Measurements from ENCODE around the gene AUTS2.
A peak's percentile ranks its signal among the peaks of the same experiment; 100 is the strongest.

AUTS2 gene

DNA sequence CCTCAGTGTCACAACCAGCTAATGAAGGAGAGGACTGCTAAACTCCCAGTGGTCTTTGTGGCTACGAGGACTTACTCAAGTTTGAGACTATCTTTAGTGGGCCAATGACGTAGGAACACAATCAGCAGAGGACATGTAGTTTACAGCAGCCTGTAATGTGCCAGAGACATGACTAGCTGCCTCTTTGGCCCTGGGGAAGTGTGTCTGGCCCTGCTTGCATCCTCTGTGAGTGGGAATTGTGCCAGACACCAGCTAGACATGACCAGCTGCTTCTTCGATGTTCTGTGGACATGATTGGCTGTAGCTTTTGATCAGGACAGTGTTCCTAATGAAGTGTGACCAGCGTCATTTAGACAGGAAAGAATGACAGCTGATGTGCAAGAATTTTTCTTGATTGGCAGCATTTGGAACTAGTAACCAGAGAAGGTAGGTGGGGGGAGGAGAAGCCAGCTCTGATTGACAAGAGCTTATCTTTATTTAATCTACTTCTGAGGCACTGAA lies 141.7 kb downstream of the AUTS2 start:
- H4K20me1 ChIP-seq (ENCODE audit: insufficient read depth, low read length): peaks cover 13% of the 10 kb centered on the region; the same call in 1 of the 2 replicates
- H2AFZ ChIP-seq (ENCODE audit: low read length): no peak overlapping the region
- no peaks in the 10 kb centered on the region for H3K36me3 ChIP-seq (ENCODE audit: insufficient read depth, low read length)
- peaks cover 51% of the 10 kb centered on the region for H3K4me1 ChIP-seq (ENCODE audit: insufficient read depth, low read length, severe bottlenecking)
- H3K27ac ChIP-seq (ENCODE audit: low read depth, low read length, poor library complexity, severe bottlenecking): peak overlapping the region; percentile 55
- peak overlapping the region; percentile 0 for H3K4me3 ChIP-seq (ENCODE audit: low read depth, low read length, poor library complexity, severe bottlenecking)
- no peaks in the 10 kb centered on the region for H3K27me3 ChIP-seq (ENCODE audit: insufficient read depth, low read length)
- no peak for TF ChIP-seq EZH2 (IDR thresholded peaks at IDR 0.05; ENCODE audit: borderline replicate concordance, low read length)
- TF ChIP-seq, protein P1, sequence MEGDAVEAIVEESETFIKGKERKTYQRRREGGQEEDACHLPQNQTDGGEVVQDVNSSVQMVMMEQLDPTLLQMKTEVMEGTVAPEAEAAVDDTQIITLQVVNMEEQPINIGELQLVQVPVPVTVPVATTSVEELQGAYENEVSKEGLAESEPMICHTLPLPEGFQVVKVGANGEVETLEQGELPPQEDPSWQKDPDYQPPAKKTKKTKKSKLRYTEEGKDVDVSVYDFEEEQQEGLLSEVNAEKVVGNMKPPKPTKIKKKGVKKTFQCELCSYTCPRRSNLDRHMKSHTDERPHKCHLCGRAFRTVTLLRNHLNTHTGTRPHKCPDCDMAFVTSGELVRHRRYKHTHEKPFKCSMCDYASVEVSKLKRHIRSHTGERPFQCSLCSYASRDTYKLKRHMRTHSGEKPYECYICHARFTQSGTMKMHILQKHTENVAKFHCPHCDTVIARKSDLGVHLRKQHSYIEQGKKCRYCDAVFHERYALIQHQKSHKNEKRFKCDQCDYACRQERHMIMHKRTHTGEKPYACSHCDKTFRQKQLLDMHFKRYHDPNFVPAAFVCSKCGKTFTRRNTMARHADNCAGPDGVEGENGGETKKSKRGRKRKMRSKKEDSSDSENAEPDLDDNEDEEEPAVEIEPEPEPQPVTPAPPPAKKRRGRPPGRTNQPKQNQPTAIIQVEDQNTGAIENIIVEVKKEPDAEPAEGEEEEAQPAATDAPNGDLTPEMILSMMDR (IDR thresholded peaks at IDR 0.05; ENCODE audit: low read length): no peak
- no peak overlapping the region; the same call in 1 of the 2 replicates for H3K9ac ChIP-seq (ENCODE audit: low read length)
- no peaks in the 10 kb centered on the region for H3K9me2 ChIP-seq (ENCODE audit: low read depth, low read length)
- H3K9me3 ChIP-seq (ENCODE audit: low read length): no peaks in the 10 kb centered on the region
- no peaks in the 10 kb centered on the region for H3F3A ChIP-seq (ENCODE audit: insufficient read depth, low read length)
- H3K4me2 ChIP-seq (ENCODE audit: low read length): peak overlapping the region; percentile 29; the same call in 1 of the 2 replicates
- H3K79me2 ChIP-seq (ENCODE audit: insufficient read depth, low read length): peaks cover 95% of the 10 kb centered on the region

DNA sequence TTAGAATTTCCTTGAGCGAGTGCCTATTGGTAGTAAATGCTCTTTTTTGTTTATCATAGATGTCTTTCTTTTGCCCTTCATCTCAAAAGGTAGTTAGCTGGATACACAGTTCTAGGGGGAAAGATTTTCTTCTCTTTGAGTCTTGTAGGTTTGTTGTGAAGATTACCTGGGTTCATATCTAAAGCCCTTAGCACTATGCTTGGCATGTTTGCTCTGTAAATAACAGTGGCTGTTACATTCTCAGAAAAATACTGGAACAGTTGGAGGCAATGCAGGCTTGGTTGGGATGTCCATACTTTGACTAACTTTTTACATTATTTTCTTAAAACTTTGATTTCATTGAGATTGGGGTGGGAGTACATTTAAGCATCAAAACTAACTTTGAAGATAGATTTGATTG lies 144.0 kb downstream of the AUTS2 start:
- no peaks in the 10 kb centered on the region for H3K9me3 ChIP-seq (ENCODE audit: low read length)
- H2AFZ ChIP-seq (ENCODE audit: low read length): no peak overlapping the region
- H3K36me3 ChIP-seq (ENCODE audit: insufficient read depth, low read length): peaks cover 9% of the 10 kb centered on the region; the same call in 1 of the 2 replicates
- H3K4me1 ChIP-seq (ENCODE audit: insufficient read depth, low read length, severe bottlenecking): peaks cover 55% of the 10 kb centered on the region
- H3K27me3 ChIP-seq (ENCODE audit: insufficient read depth, low read length): no peaks in the 10 kb centered on the region
- H3F3A ChIP-seq (ENCODE audit: insufficient read depth, low read length): no peaks in the 10 kb centered on the region
- no peak overlapping the region for H3K9ac ChIP-seq (ENCODE audit: low read length)
- H3K27ac ChIP-seq (ENCODE audit: low read depth, low read length, poor library complexity, severe bottlenecking): no peak overlapping the region
- no peaks in the 10 kb centered on the region for H3K9me2 ChIP-seq (ENCODE audit: low read depth, low read length)
- H4K20me1 ChIP-seq (ENCODE audit: insufficient read depth, low read length): peaks cover 11% of the 10 kb centered on the region; the same call in 1 of the 2 replicates
- TF ChIP-seq EZH2 (IDR thresholded peaks at IDR 0.05; ENCODE audit: borderline replicate concordance, low read length): no peak
- TF ChIP-seq, protein P1 (IDR thresholded peaks at IDR 0.05; ENCODE audit: low read length): no peak
- H3K4me3 ChIP-seq (ENCODE audit: low read depth, low read length, poor library complexity, severe bottlenecking): no peak overlapping the region
- H3K4me2 ChIP-seq (ENCODE audit: low read length): no peak overlapping the region
- H3K79me2 ChIP-seq (ENCODE audit: insufficient read depth, low read length): peaks cover 96% of the 10 kb centered on the region

DNA sequence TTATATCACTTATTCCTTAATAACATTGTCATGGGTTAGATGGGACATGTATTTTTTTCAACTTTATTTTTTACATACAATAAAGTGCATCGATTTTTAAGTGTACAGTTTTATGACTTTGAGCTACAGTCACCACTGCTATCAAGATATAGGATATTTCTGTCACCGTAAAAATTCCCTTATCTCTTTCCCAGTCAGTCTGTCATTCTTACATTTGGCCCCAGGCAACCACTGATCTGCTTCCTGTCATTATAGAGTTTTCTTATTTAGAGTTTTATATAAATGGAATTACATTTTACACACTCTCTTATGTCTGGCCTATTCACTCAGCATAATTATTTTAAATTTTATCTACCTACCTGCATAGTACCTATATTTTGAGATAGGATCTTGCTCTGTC lies 145.2 kb downstream of the AUTS2 start:
- Histone ChIP-seq H3K9me3 (ENCODE audit: low read length) (no peaks in the 10 kb centered on the region), H3K36me3 (ENCODE audit: insufficient read depth, low read length) (peaks cover 9% of the 10 kb centered on the region; the same call in 1 of the 2 replicates), H3K27me3 (ENCODE audit: insufficient read depth, low read length) (no peaks in the 10 kb centered on the region), H3K9me2 (ENCODE audit: low read depth, low read length) (no peaks in the 10 kb centered on the region), H3K4me3 (ENCODE audit: low read depth, low read length, poor library complexity, severe bottlenecking) (no peak overlapping the region), H3F3A (ENCODE audit: insufficient read depth, low read length) (no peaks in the 10 kb centered on the region), H3K27ac (ENCODE audit: low read depth, low read length, poor library complexity, severe bottlenecking) (no peak overlapping the region), H3K4me1 (ENCODE audit: insufficient read depth, low read length, severe bottlenecking) (peaks cover 55% of the 10 kb centered on the region), H2AFZ (ENCODE audit: low read length) (no peak overlapping the region), H4K20me1 (ENCODE audit: insufficient read depth, low read length) (peaks cover 11% of the 10 kb centered on the region; the same call in 1 of the 2 replicates), H3K9ac (ENCODE audit: low read length) (no peak overlapping the region), H3K79me2 (ENCODE audit: insufficient read depth, low read length) (peaks cover 98% of the 10 kb centered on the region), H3K4me2 (ENCODE audit: low read length) (no peak overlapping the region)
- TF ChIP-seq EZH2 (IDR thresholded peaks at IDR 0.05; ENCODE audit: borderline replicate concordance, low read length): no peak
- TF ChIP-seq, protein P1 (IDR thresholded peaks at IDR 0.05; ENCODE audit: low read length): no peak

Data from OCI-LY1 (cell line).